Measurements from ENCODE around the gene ATP8B4. TPM values are rescaled to one million over a fixed set of nuclear protein-coding genes. Genes with fewer than 3 reads are reported as not detected.

The ATP8B4 gene
- total and polyA plus RNA-seq, 2 of the 8 experiments (the other 6 are each of a cell fraction or from before 2014, with no cell fraction given): 0.17 to 0.24 TPM

DNA sequence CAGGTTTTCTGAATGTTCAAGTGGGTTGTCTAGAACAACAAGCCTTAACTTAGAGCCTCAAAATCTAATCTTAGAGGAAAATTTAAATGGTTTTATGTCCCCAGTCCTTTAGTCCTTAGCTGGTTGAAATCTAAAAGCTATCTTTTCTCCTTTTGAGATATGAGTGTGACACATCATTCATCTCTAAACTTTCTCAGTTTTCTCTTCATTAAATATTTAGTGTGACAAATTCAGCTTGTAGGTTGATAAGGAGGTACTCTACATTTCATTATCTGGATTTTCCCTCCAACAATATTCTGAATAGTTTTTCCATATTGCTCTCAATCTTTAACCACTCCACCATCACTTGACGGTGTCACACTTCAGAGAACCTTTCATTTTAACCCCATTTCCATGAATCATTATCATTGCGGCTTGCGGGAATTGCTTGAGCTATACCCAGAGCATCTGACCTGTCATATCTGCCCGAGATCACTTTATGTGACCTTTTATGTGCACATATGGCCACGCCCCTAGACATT lies 16.1 kb upstream of the ATP8B4 start:
- H2AFZ ChIP-seq (ENCODE audit: low read length): no peak overlapping the region
- no peak overlapping the region for H2BK12ac ChIP-seq (ENCODE audit: low read depth, low read length)
- H3K27me3 ChIP-seq (replicated peaks in 1 of 4; ENCODE audit: control insufficient read depth in 3 of 4, extremely low read depth in 1 of 4, insufficient read depth in 3 of 4, low read length in 3 of 4): no peaks in the 10 kb centered on the region
- H3K4me2 ChIP-seq (ENCODE audit: insufficient read depth in 1 of 2, low read depth in 2 of 2, low read length in 2 of 2): no peak overlapping the region
- no peaks in the 10 kb centered on the region for H3K79me2 ChIP-seq (ENCODE audit: control insufficient read depth in 1 of 2, insufficient read depth in 2 of 2, low read length in 2 of 2)
- ChIA-PET CTCF (ENCODE audit: partially characterized antibody) (interaction anchor here (0.6 to 2.4 kb wide), 6 partner anchors 10 to 900 kb away, joined by 3 to 6 read pairs (median 3); no protein-coding TSS in a partner anchor), POLR2A (ENCODE audit: partially characterized antibody) (no interaction called here)
- no peak overlapping the region for H4K5ac ChIP-seq (ENCODE audit: insufficient read length, low read depth, low read length)
- no peaks in the 10 kb centered on the region for H3K36me3 ChIP-seq (ENCODE audit: control insufficient read depth in 2 of 4, insufficient read depth in 4 of 4, low read length in 3 of 4)
- TF ChIP-seq TBP (IDR thresholded peaks at IDR 0.05; ENCODE audit: low read depth, low read length) (no peak), EGR1 (IDR thresholded peaks at IDR 0.05; ENCODE audit: borderline replicate concordance, low read depth, low read length) (no peak), HDAC6 (IDR thresholded peaks at IDR 0.05; ENCODE audit: low read depth, low read length) (no peak)
- H3K9me3 ChIP-seq (ENCODE audit: insufficient read depth in 2 of 2, low read depth in 1 of 2, low read length in 1 of 2): no peaks in the 10 kb centered on the region
- H3K4ac ChIP-seq (replicated peaks; ENCODE audit: insufficient read length, low read depth, low read length): no peak overlapping the region
- no peak overlapping the region for H4K91ac ChIP-seq (replicated peaks; ENCODE audit: insufficient read length, low read length)
- no peak overlapping the region for H2BK120ac ChIP-seq (replicated peaks; ENCODE audit: low read depth, low read length)
- no peak overlapping the region for H3K23ac ChIP-seq (ENCODE audit: insufficient read length)
- DNase-seq (ENCODE audit: low read depth in 1 of 2, low spot score in 2 of 2): no peak
- no peak overlapping the region for H2AK5ac ChIP-seq (ENCODE audit: low read depth, low read length)
- no peak overlapping the region for H3K9ac ChIP-seq (replicated peaks in 1 of 4; ENCODE audit: extremely low read depth in 1 of 4, low read depth in 3 of 4, low read length in 3 of 4)
- peaks cover 0 to 3% (median 0%) of the 10 kb centered on the region in 4 experiments; a peak in 1 of 7 replicates for H3K4me1 ChIP-seq (replicated peaks in 1 of 4; ENCODE audit: control insufficient read depth in 3 of 4, insufficient read depth in 4 of 4, low read length in 3 of 4)
- no peak overlapping the region for H3K56ac ChIP-seq (replicated peaks; ENCODE audit: insufficient read length, low read depth, low read length)
- 93% methylated on average over 5 of the region's 5 CpGs; no CpG with 5 or more reads in 1 of the 2 experiments for WGBS, 2 experiments (ENCODE audit: extremely low coverage in 1 of 2, insufficient coverage in 1 of 2, insufficient read length in 1 of 2, insufficient replicate concordance in 2 of 2, low coverage in 1 of 2, low lambda C conversion rate in 2 of 2, missing lambda C conversion rate in 1 of 2)
- no peak overlapping the region for H2BK20ac ChIP-seq (ENCODE audit: low read length)
- no peak overlapping the region for H3K18ac ChIP-seq (ENCODE audit: extremely low read depth, low read length)
- no peaks in the 10 kb centered on the region for H4K20me1 ChIP-seq (replicated peaks in 1 of 2; ENCODE audit: control insufficient read depth in 1 of 2, insufficient read depth in 2 of 2, low read length in 2 of 2)
- no peak overlapping the region for H3K27ac ChIP-seq (ENCODE audit: low read depth, low read length)
- H4K8ac ChIP-seq (ENCODE audit: extremely low read depth, insufficient read depth, low read length): no peak overlapping the region
- H3K79me1 ChIP-seq (ENCODE audit: low read depth, low read length): no peaks in the 10 kb centered on the region
- H3K4me3 ChIP-seq (ENCODE audit: extremely low read depth in 1 of 4, insufficient read depth in 2 of 4, low read depth in 3 of 4, low read length in 4 of 4): no peak overlapping the region
- H3K23me2 ChIP-seq (ENCODE audit: low read depth, low read length): no peaks in the 10 kb centered on the region
- H2BK15ac ChIP-seq (ENCODE audit: low read length): no peak overlapping the region
- H3K14ac ChIP-seq (ENCODE audit: insufficient read length): no peak overlapping the region
- no peak for FAIRE-seq
- H2BK5ac ChIP-seq (ENCODE audit: low read depth, low read length): no peak overlapping the region
